ENCODE results near the gene ADCY9. TPM values are rescaled to one million over a fixed set of nuclear protein-coding genes. Genes with fewer than 3 reads are reported as not detected.

ADCY9 gene
- total and polyA plus RNA-seq, 10 donors: 0.70 to 23.0 (median 11.8) TPM

DNA sequence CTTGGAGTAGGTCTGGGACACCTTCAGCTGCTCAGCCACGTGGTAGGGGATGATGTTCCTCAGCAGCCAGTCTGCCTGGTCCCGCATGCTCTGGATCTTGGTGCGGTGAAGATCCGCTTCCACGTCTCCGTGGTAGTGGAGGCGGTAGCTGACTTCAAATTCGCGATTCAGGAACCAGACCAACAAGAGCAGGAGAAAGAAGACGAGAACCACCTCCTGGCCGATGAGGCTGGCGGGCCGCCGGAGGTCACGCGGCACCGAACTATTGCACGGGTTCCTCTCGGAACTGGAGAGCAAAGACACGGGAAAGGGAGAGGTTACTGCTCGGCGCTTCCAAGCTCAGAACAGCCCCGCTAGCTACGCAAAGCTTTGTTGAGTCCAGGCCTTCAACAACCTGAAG, 149.6 kb downstream of the ADCY9 start:
- peaks cover 6 to 21% (median 16%) of the 10 kb centered on the region in 6 donors for H3K4me1 ChIP-seq
- no peak for TF ChIP-seq POLR2AphosphoS5 (IDR thresholded peaks at IDR 0.05)
- TF ChIP-seq, protein P1, sequence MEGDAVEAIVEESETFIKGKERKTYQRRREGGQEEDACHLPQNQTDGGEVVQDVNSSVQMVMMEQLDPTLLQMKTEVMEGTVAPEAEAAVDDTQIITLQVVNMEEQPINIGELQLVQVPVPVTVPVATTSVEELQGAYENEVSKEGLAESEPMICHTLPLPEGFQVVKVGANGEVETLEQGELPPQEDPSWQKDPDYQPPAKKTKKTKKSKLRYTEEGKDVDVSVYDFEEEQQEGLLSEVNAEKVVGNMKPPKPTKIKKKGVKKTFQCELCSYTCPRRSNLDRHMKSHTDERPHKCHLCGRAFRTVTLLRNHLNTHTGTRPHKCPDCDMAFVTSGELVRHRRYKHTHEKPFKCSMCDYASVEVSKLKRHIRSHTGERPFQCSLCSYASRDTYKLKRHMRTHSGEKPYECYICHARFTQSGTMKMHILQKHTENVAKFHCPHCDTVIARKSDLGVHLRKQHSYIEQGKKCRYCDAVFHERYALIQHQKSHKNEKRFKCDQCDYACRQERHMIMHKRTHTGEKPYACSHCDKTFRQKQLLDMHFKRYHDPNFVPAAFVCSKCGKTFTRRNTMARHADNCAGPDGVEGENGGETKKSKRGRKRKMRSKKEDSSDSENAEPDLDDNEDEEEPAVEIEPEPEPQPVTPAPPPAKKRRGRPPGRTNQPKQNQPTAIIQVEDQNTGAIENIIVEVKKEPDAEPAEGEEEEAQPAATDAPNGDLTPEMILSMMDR (IDR thresholded peaks at IDR 0.05 in 8 of 11, conservative IDR thresholded peaks at IDR 0.05 in 3 of 11): no peak
- TF ChIP-seq POLR2A (IDR thresholded peaks at IDR 0.05): no peak
- 95 to 97% (median 95%) methylated on average over 24 of the region's 24 CpGs for WGBS, 5 donors
- peaks cover 0 to 25% (median 8%) of the 10 kb centered on the region in 6 donors for H3K36me3 ChIP-seq
- no peak overlapping the region for H3K27ac ChIP-seq
- peaks cover 0 to 5% (median 0%) of the 10 kb centered on the region in 8 donors for H3K9me3 ChIP-seq
- intact Hi-C loops (cut with DNase I; ENCODE audit: low total_unique reads): no loop called here
- no peak overlapping the region for H3K4me3 ChIP-seq
- no peak for DNase-seq
- H3K27me3 ChIP-seq (replicated peaks in 1 of 7): peaks cover 0 to 4% (median 0%) of the 10 kb centered on the region in 7 donors

DNA sequence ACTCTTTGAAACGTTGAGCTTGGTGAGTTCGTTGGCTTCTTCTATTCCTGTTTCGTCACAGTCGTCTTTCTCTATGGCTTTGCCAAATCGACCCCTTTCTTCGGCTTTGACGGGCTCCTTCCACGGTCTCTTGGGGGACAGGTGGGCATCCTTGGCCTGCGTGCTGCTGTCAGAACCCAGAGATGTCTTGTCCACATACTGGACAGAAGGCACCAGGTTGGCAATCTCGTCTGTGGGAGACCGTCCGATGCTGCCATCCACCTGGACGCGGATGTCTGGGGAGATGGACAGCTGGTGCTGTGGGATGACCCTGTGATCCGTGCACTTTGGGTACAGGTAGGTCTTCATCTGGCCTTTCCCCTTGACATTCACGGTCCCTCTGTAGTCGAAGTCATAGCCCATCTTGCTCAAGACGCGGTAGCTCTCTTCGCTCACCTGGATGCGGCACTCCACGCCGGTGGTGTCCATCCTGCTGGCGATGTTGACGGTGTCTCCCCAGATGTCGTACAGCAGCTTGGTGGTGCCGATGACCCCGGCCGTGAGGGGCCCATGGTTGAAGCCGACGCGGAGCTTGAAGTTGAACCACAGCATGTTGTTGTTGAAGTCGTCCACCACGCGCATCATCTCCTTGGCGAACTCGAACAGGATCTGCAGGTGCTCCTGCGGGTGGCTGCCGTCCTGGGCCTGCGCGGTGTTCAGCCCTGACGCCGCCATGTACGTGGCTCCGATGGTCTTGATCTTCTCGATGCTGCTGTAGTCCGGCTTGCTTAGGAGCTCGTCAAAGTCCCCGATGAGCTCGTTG, 150.3 kb downstream of the ADCY9 start:
- WGBS, 5 donors: 95 to 97% (median 96%) methylated on average over 49 to 50 of the region's 50 CpGs
- no peak for DNase-seq

DNA sequence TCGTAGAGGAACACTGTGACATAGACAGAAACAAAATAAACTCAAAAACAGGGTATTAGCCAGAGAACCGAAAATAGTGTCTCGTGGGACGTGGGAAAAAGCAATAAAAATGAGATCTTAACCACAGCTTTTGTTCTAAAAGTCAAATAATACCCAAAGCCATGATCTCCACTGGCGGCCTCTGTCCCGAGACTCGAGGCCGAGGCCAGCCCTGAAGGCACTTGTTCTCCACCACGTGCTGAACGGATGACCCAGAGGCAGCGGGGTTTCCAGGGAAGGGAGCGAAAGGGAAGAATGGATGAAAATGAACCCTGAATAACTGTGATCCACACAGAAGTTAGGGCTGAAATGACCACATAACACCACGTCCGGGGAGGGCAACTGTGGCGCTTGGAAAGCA, 150.9 kb downstream of the ADCY9 start:
- no peak overlapping the region for H3K27ac ChIP-seq
- H3K36me3 ChIP-seq: peaks cover 0 to 24% (median 8%) of the 10 kb centered on the region in 6 donors

More for the DNA sequence above, 150.3 kb downstream of the ADCY9 start:
- Histone ChIP-seq H3K4me3 (no peak overlapping the region), H3K9me3 (peaks cover 0 to 5% (median 0%) of the 10 kb centered on the region in 8 donors), H3K27me3 (replicated peaks in 1 of 7) (peaks cover 0 to 4% (median 0%) of the 10 kb centered on the region in 7 donors), H3K36me3 (peaks cover 0 to 24% (median 8%) of the 10 kb centered on the region in 6 donors), H3K27ac (no peak overlapping the region), H3K4me1 (peaks cover 6 to 28% (median 23%) of the 10 kb centered on the region in 6 donors)
- intact Hi-C loops (cut with DNase I; ENCODE audit: low total_unique reads): no loop called here
- TF ChIP-seq POLR2A (IDR thresholded peaks at IDR 0.05): no peak
- no peak for TF ChIP-seq POLR2AphosphoS5 (IDR thresholded peaks at IDR 0.05)
- TF ChIP-seq, protein P1 (IDR thresholded peaks at IDR 0.05 in 8 of 11, conservative IDR thresholded peaks at IDR 0.05 in 3 of 11): no peak

More for the DNA sequence above, 150.9 kb downstream of the ADCY9 start:
- TF ChIP-seq POLR2A (IDR thresholded peaks at IDR 0.05): no peak
- no peak for TF ChIP-seq POLR2AphosphoS5 (IDR thresholded peaks at IDR 0.05)
- TF ChIP-seq, protein P1 (IDR thresholded peaks at IDR 0.05 in 8 of 11, conservative IDR thresholded peaks at IDR 0.05 in 3 of 11): no peak
- peaks cover 0 to 4% (median 0%) of the 10 kb centered on the region in 7 donors for H3K27me3 ChIP-seq (replicated peaks in 1 of 7)
- H3K4me1 ChIP-seq: peaks cover 6 to 35% (median 27%) of the 10 kb centered on the region in 6 donors
- no peak for DNase-seq
- peaks cover 0 to 5% (median 0%) of the 10 kb centered on the region in 8 donors for H3K9me3 ChIP-seq
- WGBS, 5 donors: 91 to 97% (median 92%) methylated on average over 15 of the region's 15 CpGs
- H3K4me3 ChIP-seq: no peak overlapping the region
- intact Hi-C loops (cut with DNase I; ENCODE audit: low total_unique reads): no loop called here

Data from spleen (tissue), 11 donors.